HUES6 (cell line): ENCODE results near the gene PROS1.

Experiments used
- H3K27ac ChIP-seq: 2 replicates; pipeline ENCODE4 v1.7.0; 2013; ENCODE audit warnings: low read depth, mild to moderate bottlenecking, low read length, inconsistent platforms
- H3K27me3 ChIP-seq: 2 replicates; pipeline ENCODE4 v1.6.1; 2013; ENCODE audit warnings: low read length; ENCODE audit not compliant: control insufficient read depth, insufficient read depth
- H3K36me3 ChIP-seq: 2 replicates; pipeline ENCODE4 v1.6.1; 2013; ENCODE audit warnings: low read length; ENCODE audit not compliant: control insufficient read depth, insufficient read depth
- H3K4me1 ChIP-seq: 2 replicates; pipeline ENCODE4 v1.6.1; 2013; ENCODE audit warnings: low read length; ENCODE audit not compliant: control insufficient read depth, insufficient read depth
- H3K4me3 ChIP-seq: 2 replicates; pipeline ENCODE4 v1.5.1; 2013; ENCODE audit warnings: low read depth, low read length
- H3K9ac ChIP-seq: one replicate; pipeline ENCODE4 v1.6.1; 2013; ENCODE audit warnings: mild to moderate bottlenecking, low read length
- H3K9me3 ChIP-seq: 2 replicates; pipeline ENCODE4 v1.6.1; 2013; ENCODE audit warnings: low read depth, low read length; ENCODE audit not compliant: control insufficient read depth, insufficient read depth

The PROS1 gene

DNA sequence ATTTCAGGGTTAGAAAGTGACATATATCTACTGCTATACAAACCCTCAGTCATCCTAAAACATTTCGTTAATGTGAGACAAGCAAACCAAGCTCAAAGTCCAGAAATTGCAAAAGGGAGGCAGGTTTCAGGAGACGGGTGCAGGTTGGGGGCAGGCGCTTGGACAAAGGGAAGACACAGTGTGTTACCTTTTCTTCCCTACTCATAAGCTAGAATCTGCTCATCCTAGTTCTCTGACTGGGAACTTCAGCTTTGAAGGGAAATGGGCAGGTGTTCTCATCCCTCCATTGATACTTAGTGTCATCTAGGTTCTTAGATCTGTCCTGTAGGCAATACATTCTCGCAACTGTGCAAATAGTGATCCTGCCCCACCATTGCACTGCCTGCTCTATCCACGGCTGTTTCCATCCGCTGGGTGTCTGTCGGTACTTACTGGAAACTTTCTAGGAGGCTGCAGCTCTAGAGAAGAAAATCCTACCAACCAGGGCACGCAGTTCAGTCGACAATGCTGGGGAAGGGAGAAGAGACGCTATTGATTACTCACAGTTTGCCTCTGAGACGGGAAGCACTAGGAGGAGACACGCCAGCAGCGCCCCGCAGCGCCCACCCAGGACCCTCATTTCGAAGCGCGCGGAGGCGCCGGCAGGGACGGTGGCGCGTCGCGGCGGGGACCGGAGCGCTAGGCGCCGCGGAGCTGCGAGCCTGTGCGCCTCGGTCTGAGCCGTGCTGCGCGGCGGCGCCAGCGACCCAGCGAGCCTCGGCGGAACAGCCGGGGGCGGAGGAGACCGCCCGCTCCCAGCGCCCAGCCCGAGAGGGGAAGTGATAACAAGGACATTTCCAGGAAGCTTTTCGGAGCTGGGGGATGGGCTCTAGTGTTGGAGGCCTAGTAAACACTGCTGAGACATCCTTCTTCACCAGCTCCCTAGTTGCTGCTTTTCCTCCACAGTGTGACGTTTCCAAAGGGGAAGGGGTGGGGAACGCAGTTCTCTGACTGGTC, at the start of gene PROS1:
Gene PROS1 (minus strand): TSS at position 766 of the 996 bp plus-strand sequence. CDS start 147 bp downstream, at position 619.
- H3K4me3 ChIP-seq = peak within 1 kb of the TSS; percentile 68
- H3K4me1 ChIP-seq = peaks cover 4% of the 10 kb centered on the region; the same call in 1 of the 2 replicates
- H3K27ac ChIP-seq = no peak within 1 kb of the TSS
- peak within 1 kb of the TSS; percentile 69 for H3K9ac ChIP-seq
- H3K9me3 ChIP-seq = no peaks in the 10 kb centered on the region
- peaks cover 13% of the 10 kb centered on the region; the same call in 1 of the 2 replicates for H3K27me3 ChIP-seq
- no peaks in the 10 kb centered on the region for H3K36me3 ChIP-seq

GRCh38 chr3:94020293-94020692, 46.6 kb upstream of the PROS1 start:
- no peaks in the 10 kb centered on the region for H3K4me1 ChIP-seq
- no peaks in the 10 kb centered on the region for H3K9me3 ChIP-seq
- no peak overlapping the region for H3K9ac ChIP-seq
- H3K27me3 ChIP-seq = no peaks in the 10 kb centered on the region
- no peaks in the 10 kb centered on the region; the same call in 1 of the 2 replicates for H3K36me3 ChIP-seq
- H3K4me3 ChIP-seq = no peak overlapping the region
- no peak overlapping the region for H3K27ac ChIP-seq

GRCh38 chr3:94019659-94020058, 46.0 kb upstream of the PROS1 start:
- no peaks in the 10 kb centered on the region; the same call in 1 of the 2 replicates for H3K36me3 ChIP-seq
- H3K9ac ChIP-seq = no peak overlapping the region
- H3K4me1 ChIP-seq = no peaks in the 10 kb centered on the region
- no peak overlapping the region for H3K4me3 ChIP-seq
- H3K27ac ChIP-seq = no peak overlapping the region
- H3K9me3 ChIP-seq = no peaks in the 10 kb centered on the region
- no peaks in the 10 kb centered on the region for H3K27me3 ChIP-seq

DNA sequence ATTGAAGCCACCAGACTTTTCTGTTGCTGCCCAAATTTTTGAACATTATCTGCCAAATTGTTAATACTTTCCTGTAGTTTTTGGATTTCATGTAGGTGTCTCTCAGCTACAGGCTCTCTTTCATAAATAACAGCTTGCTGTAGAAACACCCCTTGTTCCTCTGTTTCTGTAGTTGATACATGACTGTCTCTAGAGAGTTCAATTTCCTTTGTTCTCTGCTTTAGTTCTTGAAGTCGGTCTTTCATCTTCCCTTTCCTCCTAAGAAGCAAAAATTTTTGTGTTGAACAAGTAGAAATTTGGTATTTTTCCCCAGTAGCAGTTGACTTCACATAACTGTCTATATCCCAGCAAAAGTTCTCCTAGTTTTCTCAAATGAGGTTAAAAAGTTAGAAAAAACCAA, 41.3 kb upstream of the PROS1 start:
- H3K27me3 ChIP-seq = no peaks in the 10 kb centered on the region
- H3K9me3 ChIP-seq = no peaks in the 10 kb centered on the region
- H3K9ac ChIP-seq = no peak overlapping the region
- no peak overlapping the region for H3K27ac ChIP-seq
- no peaks in the 10 kb centered on the region for H3K4me1 ChIP-seq
- H3K36me3 ChIP-seq = peaks cover 3% of the 10 kb centered on the region; the same call in 1 of the 2 replicates
- no peak overlapping the region for H3K4me3 ChIP-seq

- H3K4me1 ChIP-seq = no peaks in the 10 kb centered on the region
- H3K4me3 ChIP-seq = no peak overlapping the region
- H3K27ac ChIP-seq = no peak overlapping the region
- H3K9me3 ChIP-seq = no peaks in the 10 kb centered on the region
- no peaks in the 10 kb centered on the region for H3K27me3 ChIP-seq
- no peak overlapping the region for H3K9ac ChIP-seq
- H3K36me3 ChIP-seq = peaks cover 6% of the 10 kb centered on the region; the same call in 1 of the 2 replicates
Observed at GRCh38 chr3:94012185-94012584, 38.5 kb upstream of the PROS1 start.

DNA sequence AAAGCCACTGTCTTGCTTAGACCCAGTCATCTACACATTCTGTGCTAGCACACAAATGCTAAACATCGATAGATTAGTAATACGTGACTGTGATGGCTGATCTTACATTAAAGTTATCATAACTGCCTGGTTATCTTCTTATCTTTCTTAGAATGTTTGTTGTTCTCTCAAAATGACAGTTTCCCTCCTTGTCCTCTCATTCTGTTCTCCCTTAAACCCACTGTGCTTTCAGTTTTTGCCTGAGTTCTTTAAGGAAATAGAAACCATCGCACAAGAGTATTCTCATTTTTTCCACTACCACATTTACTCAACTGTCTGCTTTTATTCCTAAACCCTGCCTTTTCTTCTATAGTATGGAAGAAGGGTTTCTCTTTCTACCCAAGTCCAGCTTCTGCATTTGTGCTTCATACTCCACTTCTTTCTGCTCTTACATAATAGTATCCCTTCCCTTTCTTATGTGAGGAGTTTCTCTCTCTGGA, 37.6 kb upstream of the PROS1 start:
- no peaks in the 10 kb centered on the region for H3K4me1 ChIP-seq
- H3K27me3 ChIP-seq = no peaks in the 10 kb centered on the region
- H3K36me3 ChIP-seq = peaks cover 6% of the 10 kb centered on the region; the same call in 1 of the 2 replicates
- H3K9me3 ChIP-seq = no peaks in the 10 kb centered on the region
- no peak overlapping the region for H3K4me3 ChIP-seq
- H3K9ac ChIP-seq = no peak overlapping the region
- H3K27ac ChIP-seq = no peak overlapping the region

DNA sequence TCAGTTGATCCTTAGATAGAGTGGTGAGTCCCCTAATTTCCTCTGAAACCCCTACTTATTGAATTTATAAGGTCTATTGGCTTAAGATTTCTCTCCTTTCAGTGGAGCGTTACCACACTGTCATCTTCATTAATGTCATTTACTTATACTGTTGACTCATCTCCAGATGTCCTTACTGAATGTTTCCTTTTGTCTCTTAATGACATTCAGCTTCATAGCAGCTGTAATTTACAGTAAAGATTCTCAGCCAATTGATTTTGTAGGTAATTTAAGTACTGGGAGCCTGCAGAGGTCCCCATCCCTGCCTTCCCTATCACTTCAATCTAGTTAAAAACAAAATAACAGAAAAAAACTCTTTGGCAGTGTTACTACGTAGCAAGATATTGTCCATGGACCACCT, 35.9 kb upstream of the PROS1 start:
- Histone ChIP-seq H3K27ac (no peak overlapping the region), H3K27me3 (no peaks in the 10 kb centered on the region), H3K9me3 (no peaks in the 10 kb centered on the region), H3K9ac (no peak overlapping the region), H3K4me3 (no peak overlapping the region), H3K36me3 (peaks cover 6% of the 10 kb centered on the region; the same call in 1 of the 2 replicates), H3K4me1 (no peaks in the 10 kb centered on the region)

DNA sequence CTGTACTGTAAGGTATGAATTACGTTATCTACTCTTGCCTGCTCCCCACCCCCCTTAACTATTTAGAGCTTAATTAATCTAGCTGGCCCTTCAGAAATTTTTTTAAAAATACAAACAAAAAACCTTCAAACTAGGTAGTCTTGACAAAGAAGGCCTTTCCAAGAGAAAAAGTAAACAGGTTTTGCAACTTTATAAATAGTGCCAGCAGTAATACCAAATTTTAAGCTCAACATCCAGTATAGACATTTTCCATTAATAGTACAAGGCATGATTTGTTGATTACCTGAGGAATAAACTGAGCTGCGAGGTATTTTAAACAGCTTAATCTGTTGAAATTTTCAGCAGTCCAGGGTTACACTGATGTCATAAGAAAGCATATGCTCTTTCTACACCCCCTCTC, 34.6 kb upstream of the PROS1 start:
- H3K36me3 ChIP-seq = peaks cover 4% of the 10 kb centered on the region; the same call in 1 of the 2 replicates
- no peak overlapping the region for H3K9ac ChIP-seq
- H3K27ac ChIP-seq = no peak overlapping the region
- no peaks in the 10 kb centered on the region for H3K27me3 ChIP-seq
- no peaks in the 10 kb centered on the region for H3K4me1 ChIP-seq
- H3K4me3 ChIP-seq = no peak overlapping the region
- H3K9me3 ChIP-seq = no peaks in the 10 kb centered on the region

DNA sequence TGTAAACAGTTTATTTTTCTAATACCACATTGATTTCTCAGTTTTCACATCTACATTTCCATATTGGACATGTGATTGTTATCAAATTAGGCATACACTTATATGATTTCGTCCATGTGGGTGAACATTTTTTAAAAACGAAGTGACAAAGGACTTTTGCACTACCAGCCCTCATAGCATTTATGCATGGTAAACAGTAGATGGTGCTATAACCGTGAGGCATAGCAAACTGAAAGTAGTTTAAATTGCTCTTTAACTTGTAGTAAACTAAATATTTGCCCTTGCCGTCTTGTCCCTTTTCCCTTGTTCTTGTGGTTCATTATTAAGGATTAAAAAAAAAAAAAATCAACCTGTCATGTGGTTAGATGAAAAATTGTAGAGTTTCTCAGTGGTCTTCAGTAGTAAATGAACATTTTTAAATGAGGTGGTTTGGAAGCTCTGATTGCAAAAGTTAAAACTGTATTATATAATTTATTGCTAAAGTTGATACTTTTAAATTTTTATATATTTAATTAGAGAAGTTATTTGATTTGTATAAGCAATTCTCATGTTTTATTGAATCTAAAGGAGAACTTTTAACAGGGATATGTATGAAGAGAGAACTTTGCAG, 30.7 kb upstream of the PROS1 start:
- Histone ChIP-seq H3K4me1 (no peaks in the 10 kb centered on the region), H3K27me3 (no peaks in the 10 kb centered on the region), H3K36me3 (0 out of 2 replicates have a peak, but pooled peaks cover 3% of the 10 kb centered on the region), H3K27ac (no peak overlapping the region), H3K9me3 (no peaks in the 10 kb centered on the region), H3K4me3 (no peak overlapping the region), H3K9ac (no peak overlapping the region)

GRCh38 chr3:94001827-94002495, 28.3 kb upstream of the PROS1 start:
- H3K27ac ChIP-seq = no peak overlapping the region

More at GRCh38 chr3:94001827-94002495, 28.3 kb upstream of the PROS1 start:
- Histone ChIP-seq H3K9ac (no peak overlapping the region), H3K9me3 (no peaks in the 10 kb centered on the region), H3K36me3 (no peaks in the 10 kb centered on the region), H3K4me3 (no peak overlapping the region), H3K27me3 (no peaks in the 10 kb centered on the region), H3K4me1 (no peaks in the 10 kb centered on the region)
